Thyroid gland (tissue), 4 donors: ENCODE results near the gene ATP13A2.

Source experiments
- POLR2A ChIP-seq, 2 donors: fragments of 450-650 bp; IDR thresholded peaks; one replicate each; pipeline ENCODE4 v1.6.1; 2017; ENCODE audit warnings: antibody characterized with exemption in 2 of 2, mild to moderate bottlenecking in 2 of 2, moderate library complexity in 1 of 2
- TF ChIP-seq, protein P1 (sequence below), 6 experiments: fragments of 200-600 bp in 3 of 6; fragments of 450-650 bp in 3 of 6; sonication (generic) in 3 of 6; IDR thresholded peaks; one replicate each; pipeline ENCODE4 v1.5.1; 2016 to 2019; ENCODE audit warnings: antibody characterized with exemption in 6 of 6, mild to moderate bottlenecking in 2 of 6, inconsistent platforms in 1 of 6, moderate library complexity in 1 of 6

DNA sequence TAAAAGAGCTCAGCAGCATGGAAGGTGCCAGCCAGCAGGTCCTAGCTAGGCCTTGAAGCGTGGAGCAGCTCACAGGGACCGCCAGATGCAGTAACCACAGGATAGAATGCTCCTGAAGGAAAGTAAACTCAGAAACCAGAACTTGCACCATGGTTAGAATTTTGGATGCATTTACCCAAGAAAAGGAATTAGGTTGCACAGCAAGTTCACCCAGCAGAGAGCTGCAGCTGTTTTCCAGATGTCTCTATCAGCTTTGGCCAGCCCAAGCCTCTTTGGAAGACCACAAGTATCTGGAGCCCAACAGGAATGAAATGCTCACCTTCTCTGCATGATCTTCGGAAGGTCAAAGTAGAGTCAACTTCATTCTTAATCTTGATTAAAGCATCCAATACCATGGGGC lies 21.0 kb upstream of the ATP13A2 start:
- no peak for TF ChIP-seq POLR2A (IDR thresholded peaks at IDR 0.05)
- TF ChIP-seq, protein P1, sequence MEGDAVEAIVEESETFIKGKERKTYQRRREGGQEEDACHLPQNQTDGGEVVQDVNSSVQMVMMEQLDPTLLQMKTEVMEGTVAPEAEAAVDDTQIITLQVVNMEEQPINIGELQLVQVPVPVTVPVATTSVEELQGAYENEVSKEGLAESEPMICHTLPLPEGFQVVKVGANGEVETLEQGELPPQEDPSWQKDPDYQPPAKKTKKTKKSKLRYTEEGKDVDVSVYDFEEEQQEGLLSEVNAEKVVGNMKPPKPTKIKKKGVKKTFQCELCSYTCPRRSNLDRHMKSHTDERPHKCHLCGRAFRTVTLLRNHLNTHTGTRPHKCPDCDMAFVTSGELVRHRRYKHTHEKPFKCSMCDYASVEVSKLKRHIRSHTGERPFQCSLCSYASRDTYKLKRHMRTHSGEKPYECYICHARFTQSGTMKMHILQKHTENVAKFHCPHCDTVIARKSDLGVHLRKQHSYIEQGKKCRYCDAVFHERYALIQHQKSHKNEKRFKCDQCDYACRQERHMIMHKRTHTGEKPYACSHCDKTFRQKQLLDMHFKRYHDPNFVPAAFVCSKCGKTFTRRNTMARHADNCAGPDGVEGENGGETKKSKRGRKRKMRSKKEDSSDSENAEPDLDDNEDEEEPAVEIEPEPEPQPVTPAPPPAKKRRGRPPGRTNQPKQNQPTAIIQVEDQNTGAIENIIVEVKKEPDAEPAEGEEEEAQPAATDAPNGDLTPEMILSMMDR (IDR thresholded peaks at IDR 0.05) = no peak
